Fibroblast of skin of scalp (primary cell): ENCODE data around the gene TBC1D14.

ENCODE experiments used
- DNase-seq: peaks from one replicate; pipeline ENCODE4 v3.0.0-alpha.2; 2013

The TBC1D14 gene

GRCh38 chr4:7045961-7046921, 136.6 kb downstream of the TBC1D14 start:
- no peak for DNase-seq

GRCh38 chr4:7046971-7047370, 137.3 kb downstream of the TBC1D14 start:
- no peak for DNase-seq

- DNase-seq = no peak
Measured at GRCh38 chr4:7048642-7049041, 139.0 kb downstream of the TBC1D14 start.

- no peak for DNase-seq
Measured at GRCh38 chr4:7049295-7049694, 139.7 kb downstream of the TBC1D14 start.

GRCh38 chr4:7049739-7050138, 140.1 kb downstream of the TBC1D14 start:
- DNase-seq = no peak

- DNase-seq = no peak
Measured at GRCh38 chr4:7050481-7051143, 141.0 kb downstream of the TBC1D14 start.

GRCh38 chr4:7051144-7051495, 141.5 kb downstream of the TBC1D14 start:
- DNase-seq = no peak

- no peak for DNase-seq
Measured at GRCh38 chr4:7051905-7052304, 142.3 kb downstream of the TBC1D14 start.

- DNase-seq = no peak
Measured at GRCh38 chr4:7052313-7052712, 142.7 kb downstream of the TBC1D14 start.

- DNase-seq = no peak
Measured at GRCh38 chr4:7052923-7053715, 143.5 kb downstream of the TBC1D14 start.

GRCh38 chr4:7054106-7054880, 144.7 kb downstream of the TBC1D14 start:
- no peak for DNase-seq

GRCh38 chr4:7055111-7055989, 145.7 kb downstream of the TBC1D14 start:
- no peak for DNase-seq

GRCh38 chr4:7055990-7056325, 146.3 kb downstream of the TBC1D14 start:
- DNase-seq = no peak

GRCh38 chr4:7058792-7059191, 149.2 kb downstream of the TBC1D14 start:
- no peak for DNase-seq

- DNase-seq = no peak
Measured at GRCh38 chr4:7059662-7060061, 150.0 kb downstream of the TBC1D14 start.

- DNase-seq = no peak
Measured at GRCh38 chr4:7060346-7061150, 150.9 kb downstream of the TBC1D14 start.

- no peak for DNase-seq
Measured at GRCh38 chr4:7061815-7062214, 152.2 kb downstream of the TBC1D14 start.

GRCh38 chr4:7062816-7063215, 153.2 kb downstream of the TBC1D14 start:
- DNase-seq = no peak

GRCh38 chr4:7063362-7063761, 153.7 kb downstream of the TBC1D14 start:
- DNase-seq = no peak

GRCh38 chr4:7066006-7066405, 156.4 kb downstream of the TBC1D14 start:
- no peak for DNase-seq

- no peak for DNase-seq
Measured at GRCh38 chr4:7066493-7066892, 156.9 kb downstream of the TBC1D14 start.
